Loucy (cell line): ENCODE results near the gene C5orf46.

Experiments used
- H2AFZ ChIP-seq: fragments of 200-600 bp; sonication (generic); 2 replicates; pipeline ENCODE4 v1.6.0; 2016; ENCODE audit warnings: antibody characterized with exemption, mild to moderate bottlenecking, low read length, moderate library complexity
- H3F3A ChIP-seq: fragments of 200-600 bp; 2 replicates; pipeline ENCODE4 v1.6.0; 2016; ENCODE audit warnings: antibody characterized with exemption, low read depth, mild to moderate bottlenecking
- H3K27me3 ChIP-seq: fragments of 200-600 bp; sonication (generic); 2 replicates; pipeline ENCODE4 v1.6.1; 2014; ENCODE audit warnings: low read length, mild to moderate bottlenecking; ENCODE audit not compliant: insufficient read depth, poor library complexity, severe bottlenecking
- H3K36me3 ChIP-seq: fragments of 200-600 bp; sonication (generic); 2 replicates; pipeline ENCODE4 v1.6.1; 2016; ENCODE audit warnings: low read length; ENCODE audit not compliant: insufficient read depth
- H3K4me1 ChIP-seq: fragments of 200-600 bp; sonication (generic); 2 replicates; pipeline ENCODE4 v1.5.1; 2014; ENCODE audit warnings: low read length, mild to moderate bottlenecking; ENCODE audit not compliant: insufficient read depth, poor library complexity, severe bottlenecking
- H3K4me2 ChIP-seq: fragments of 200-600 bp; sonication (generic); 2 replicates; pipeline ENCODE4 v1.6.0; 2014; ENCODE audit warnings: antibody characterized with exemption, low read length, low read depth, mild to moderate bottlenecking; ENCODE audit not compliant: poor library complexity, severe bottlenecking
- H3K4me3 ChIP-seq: fragments of 200-600 bp; sonication (generic); 2 replicates; pipeline ENCODE4 v1.5.1; 2014; ENCODE audit warnings: low read length, mild to moderate bottlenecking, mixed read lengths; ENCODE audit not compliant: poor library complexity, severe bottlenecking
- H3K79me2 ChIP-seq: fragments of 200-600 bp; sonication (generic); 2 replicates; pipeline ENCODE4 v1.6.1; 2014; ENCODE audit warnings: low read length; ENCODE audit not compliant: insufficient read depth
- H3K9ac ChIP-seq: fragments of 200-600 bp; sonication (generic); 2 replicates; pipeline ENCODE4 v1.6.0; 2014; ENCODE audit warnings: mild to moderate bottlenecking, low read depth, low read length, moderate library complexity; ENCODE audit not compliant: poor library complexity, severe bottlenecking
- H3K9me2 ChIP-seq: fragments of 200-600 bp; sonication (generic); replicated peaks from 2 replicates; pipeline ENCODE4 v1.6.1; 2016; ENCODE audit warnings: low read depth, low read length, mixed read lengths
- H3K9me3 ChIP-seq: fragments of 200-600 bp; sonication (generic); 2 replicates; pipeline ENCODE4 v1.6.1; 2014; ENCODE audit warnings: mild to moderate bottlenecking, antibody characterized with exemption, low read length, low read depth; ENCODE audit not compliant: insufficient read depth
- H4K20me1 ChIP-seq: fragments of 200-600 bp; sonication (generic); 2 replicates; pipeline ENCODE4 v1.6.0; 2014; ENCODE audit warnings: antibody characterized with exemption, low read length, mild to moderate bottlenecking; ENCODE audit not compliant: insufficient read depth, poor library complexity, severe bottlenecking
- EZH2phosphoT487 ChIP-seq: fragments of 200-600 bp; IDR thresholded peaks from 2 replicates; pipeline ENCODE4 v1.6.1; 2018; ENCODE audit warnings: antibody characterized with exemption, mild to moderate bottlenecking, moderate library complexity, borderline replicate concordance
- TF ChIP-seq, protein P1 (sequence below): fragments of 200-600 bp; sonication (generic); conservative IDR thresholded peaks from 2 replicates; pipeline ENCODE4 v1.5.1; 2014; ENCODE audit warnings: mild to moderate bottlenecking, antibody characterized with exemption, low read length

C5orf46 gene

DNA sequence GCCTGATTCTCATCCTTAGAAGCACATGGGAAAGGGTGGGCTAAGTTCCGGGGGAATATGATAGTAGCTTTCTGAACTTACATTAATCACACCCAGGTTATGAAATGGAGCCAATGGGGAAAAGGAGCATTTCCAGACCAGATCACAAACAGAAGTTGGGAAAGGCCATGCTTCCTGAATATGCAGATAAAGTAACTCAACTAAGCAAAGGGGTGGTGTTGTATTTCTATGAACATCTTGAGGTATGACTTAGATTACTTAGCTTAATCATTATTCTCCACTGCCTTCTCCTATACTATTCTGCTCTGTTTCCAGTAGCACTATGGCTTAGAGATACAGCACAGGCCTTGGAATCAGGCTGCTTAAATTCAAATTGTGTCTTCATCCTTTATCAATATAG is 10.5 kb downstream of the C5orf46 start:
- H3K9me2 ChIP-seq: no peaks in the 10 kb centered on the region
- no peaks in the 10 kb centered on the region for H3F3A ChIP-seq
- no peaks in the 10 kb centered on the region for H3K9me3 ChIP-seq
- H4K20me1 ChIP-seq: no peaks in the 10 kb centered on the region
- no peak overlapping the region for H3K4me3 ChIP-seq
- H3K4me1 ChIP-seq: no peaks in the 10 kb centered on the region
- no peak for TF ChIP-seq EZH2phosphoT487
- TF ChIP-seq, protein P1, sequence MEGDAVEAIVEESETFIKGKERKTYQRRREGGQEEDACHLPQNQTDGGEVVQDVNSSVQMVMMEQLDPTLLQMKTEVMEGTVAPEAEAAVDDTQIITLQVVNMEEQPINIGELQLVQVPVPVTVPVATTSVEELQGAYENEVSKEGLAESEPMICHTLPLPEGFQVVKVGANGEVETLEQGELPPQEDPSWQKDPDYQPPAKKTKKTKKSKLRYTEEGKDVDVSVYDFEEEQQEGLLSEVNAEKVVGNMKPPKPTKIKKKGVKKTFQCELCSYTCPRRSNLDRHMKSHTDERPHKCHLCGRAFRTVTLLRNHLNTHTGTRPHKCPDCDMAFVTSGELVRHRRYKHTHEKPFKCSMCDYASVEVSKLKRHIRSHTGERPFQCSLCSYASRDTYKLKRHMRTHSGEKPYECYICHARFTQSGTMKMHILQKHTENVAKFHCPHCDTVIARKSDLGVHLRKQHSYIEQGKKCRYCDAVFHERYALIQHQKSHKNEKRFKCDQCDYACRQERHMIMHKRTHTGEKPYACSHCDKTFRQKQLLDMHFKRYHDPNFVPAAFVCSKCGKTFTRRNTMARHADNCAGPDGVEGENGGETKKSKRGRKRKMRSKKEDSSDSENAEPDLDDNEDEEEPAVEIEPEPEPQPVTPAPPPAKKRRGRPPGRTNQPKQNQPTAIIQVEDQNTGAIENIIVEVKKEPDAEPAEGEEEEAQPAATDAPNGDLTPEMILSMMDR: no peak
- H3K27me3 ChIP-seq: no peaks in the 10 kb centered on the region
- H3K79me2 ChIP-seq: no peaks in the 10 kb centered on the region
- no peak overlapping the region for H3K4me2 ChIP-seq
- H3K36me3 ChIP-seq: no peaks in the 10 kb centered on the region
- no peak overlapping the region for H3K9ac ChIP-seq
- no peak overlapping the region for H2AFZ ChIP-seq

DNA sequence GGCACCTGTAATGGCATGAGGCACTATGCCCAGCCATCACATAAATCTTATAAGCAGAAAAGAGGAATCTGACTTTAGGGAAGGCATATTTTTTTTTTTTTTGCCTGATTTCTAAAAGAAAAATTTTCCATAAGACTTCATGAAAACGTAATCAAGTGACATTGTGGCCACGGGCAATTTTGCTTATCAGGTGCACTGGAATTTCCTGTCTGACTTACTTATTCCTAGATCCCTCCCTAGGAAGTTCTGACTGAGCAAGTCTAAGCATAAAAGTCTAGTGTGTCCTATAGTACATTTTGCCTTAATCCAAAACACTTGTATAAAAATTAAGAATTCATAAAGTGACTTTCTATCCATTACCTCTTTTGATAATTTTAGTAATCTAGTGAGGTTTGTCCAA is 12.5 kb downstream of the C5orf46 start:
- no peak overlapping the region for H3K4me2 ChIP-seq
- no peaks in the 10 kb centered on the region for H3K27me3 ChIP-seq
- no peaks in the 10 kb centered on the region for H3K36me3 ChIP-seq
- H3K9me2 ChIP-seq: no peaks in the 10 kb centered on the region
- H4K20me1 ChIP-seq: no peaks in the 10 kb centered on the region
- H2AFZ ChIP-seq: no peak overlapping the region
- TF ChIP-seq, protein P1: no peak
- TF ChIP-seq EZH2phosphoT487: no peak
- H3K79me2 ChIP-seq: no peaks in the 10 kb centered on the region
- no peaks in the 10 kb centered on the region for H3K9me3 ChIP-seq
- H3F3A ChIP-seq: no peaks in the 10 kb centered on the region
- H3K4me3 ChIP-seq: no peak overlapping the region
- H3K9ac ChIP-seq: no peak overlapping the region
- H3K4me1 ChIP-seq: no peaks in the 10 kb centered on the region

DNA sequence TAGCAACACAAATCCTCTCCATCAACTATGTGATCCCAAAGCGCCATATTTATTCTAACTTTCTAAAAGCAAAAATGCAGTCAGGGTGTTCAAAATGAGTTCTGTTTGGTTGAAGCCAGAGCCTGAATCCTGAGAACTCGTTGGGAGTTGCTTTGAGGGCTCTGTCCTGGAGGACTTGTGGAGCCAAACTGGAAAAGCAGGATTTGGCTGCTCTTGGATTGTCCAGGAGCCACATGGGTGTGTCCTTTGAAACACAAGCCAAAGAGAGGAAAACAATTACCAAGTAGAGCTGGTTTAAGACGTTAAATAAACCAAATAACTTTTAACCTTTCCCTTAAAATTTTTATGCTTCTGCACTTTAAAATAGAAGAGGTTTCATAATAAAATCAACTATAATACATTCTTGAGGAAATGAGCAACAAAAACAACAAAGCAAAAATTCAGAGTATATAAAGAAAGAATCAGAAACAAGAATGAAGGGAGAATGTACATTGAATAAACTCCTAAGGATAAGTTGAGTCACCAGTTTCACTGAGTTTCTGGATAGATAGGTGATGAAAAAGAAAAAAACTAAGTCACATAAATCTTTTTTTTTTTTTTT is 13.5 kb downstream of the C5orf46 start:
- Histone ChIP-seq H3K4me1 (no peaks in the 10 kb centered on the region), H3K79me2 (no peaks in the 10 kb centered on the region), H4K20me1 (no peaks in the 10 kb centered on the region), H2AFZ (no peak overlapping the region), H3K4me3 (no peak overlapping the region), H3K36me3 (no peaks in the 10 kb centered on the region), H3F3A (no peaks in the 10 kb centered on the region), H3K27me3 (no peaks in the 10 kb centered on the region), H3K9me2 (no peaks in the 10 kb centered on the region), H3K9me3 (no peaks in the 10 kb centered on the region), H3K4me2 (no peak overlapping the region), H3K9ac (no peak overlapping the region)
- TF ChIP-seq, protein P1: no peak
- TF ChIP-seq EZH2phosphoT487: no peak
